ENCODE measurements around the gene EIPR1.

DNA sequence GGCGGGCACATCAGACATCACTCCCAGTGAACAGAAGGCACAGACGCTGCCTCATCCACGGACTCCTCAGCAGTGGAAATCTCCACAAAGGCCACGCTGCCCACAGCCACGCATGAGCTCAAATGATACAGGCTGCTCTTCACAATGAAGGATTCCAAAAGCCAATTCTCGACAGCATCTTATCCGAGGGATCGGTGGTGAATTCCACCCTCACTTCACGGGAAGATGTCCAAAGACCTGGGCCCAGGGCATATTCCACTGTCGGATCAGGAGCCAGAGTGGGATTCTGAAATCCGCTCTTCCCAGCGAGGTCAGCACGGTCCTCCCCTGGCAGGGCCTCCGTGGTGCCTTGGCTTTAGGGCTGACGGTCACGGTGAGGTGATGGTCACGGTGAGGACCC, 55.8 kb downstream of the EIPR1 start:
- TF ChIP-seq EZH2 (IDR thresholded peaks at IDR 0.05; ENCODE audit: borderline replicate concordance, insufficient read depth, low read length, poor library complexity, severe bottlenecking) (no peak), EP300 (conservative IDR thresholded peaks at IDR 0.05; ENCODE audit: poor library complexity, severe bottlenecking) (no peak), TAF1 (IDR thresholded peaks at IDR 0.05; ENCODE audit: low read depth) (no peak)
- TF ChIP-seq, protein P1, sequence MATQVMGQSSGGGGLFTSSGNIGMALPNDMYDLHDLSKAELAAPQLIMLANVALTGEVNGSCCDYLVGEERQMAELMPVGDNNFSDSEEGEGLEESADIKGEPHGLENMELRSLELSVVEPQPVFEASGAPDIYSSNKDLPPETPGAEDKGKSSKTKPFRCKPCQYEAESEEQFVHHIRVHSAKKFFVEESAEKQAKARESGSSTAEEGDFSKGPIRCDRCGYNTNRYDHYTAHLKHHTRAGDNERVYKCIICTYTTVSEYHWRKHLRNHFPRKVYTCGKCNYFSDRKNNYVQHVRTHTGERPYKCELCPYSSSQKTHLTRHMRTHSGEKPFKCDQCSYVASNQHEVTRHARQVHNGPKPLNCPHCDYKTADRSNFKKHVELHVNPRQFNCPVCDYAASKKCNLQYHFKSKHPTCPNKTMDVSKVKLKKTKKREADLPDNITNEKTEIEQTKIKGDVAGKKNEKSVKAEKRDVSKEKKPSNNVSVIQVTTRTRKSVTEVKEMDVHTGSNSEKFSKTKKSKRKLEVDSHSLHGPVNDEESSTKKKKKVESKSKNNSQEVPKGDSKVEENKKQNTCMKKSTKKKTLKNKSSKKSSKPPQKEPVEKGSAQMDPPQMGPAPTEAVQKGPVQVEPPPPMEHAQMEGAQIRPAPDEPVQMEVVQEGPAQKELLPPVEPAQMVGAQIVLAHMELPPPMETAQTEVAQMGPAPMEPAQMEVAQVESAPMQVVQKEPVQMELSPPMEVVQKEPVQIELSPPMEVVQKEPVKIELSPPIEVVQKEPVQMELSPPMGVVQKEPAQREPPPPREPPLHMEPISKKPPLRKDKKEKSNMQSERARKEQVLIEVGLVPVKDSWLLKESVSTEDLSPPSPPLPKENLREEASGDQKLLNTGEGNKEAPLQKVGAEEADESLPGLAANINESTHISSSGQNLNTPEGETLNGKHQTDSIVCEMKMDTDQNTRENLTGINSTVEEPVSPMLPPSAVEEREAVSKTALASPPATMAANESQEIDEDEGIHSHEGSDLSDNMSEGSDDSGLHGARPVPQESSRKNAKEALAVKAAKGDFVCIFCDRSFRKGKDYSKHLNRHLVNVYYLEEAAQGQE (IDR thresholded peaks at IDR 0.05; ENCODE audit: borderline replicate concordance) = no peak
- TF ChIP-seq, protein P2, sequence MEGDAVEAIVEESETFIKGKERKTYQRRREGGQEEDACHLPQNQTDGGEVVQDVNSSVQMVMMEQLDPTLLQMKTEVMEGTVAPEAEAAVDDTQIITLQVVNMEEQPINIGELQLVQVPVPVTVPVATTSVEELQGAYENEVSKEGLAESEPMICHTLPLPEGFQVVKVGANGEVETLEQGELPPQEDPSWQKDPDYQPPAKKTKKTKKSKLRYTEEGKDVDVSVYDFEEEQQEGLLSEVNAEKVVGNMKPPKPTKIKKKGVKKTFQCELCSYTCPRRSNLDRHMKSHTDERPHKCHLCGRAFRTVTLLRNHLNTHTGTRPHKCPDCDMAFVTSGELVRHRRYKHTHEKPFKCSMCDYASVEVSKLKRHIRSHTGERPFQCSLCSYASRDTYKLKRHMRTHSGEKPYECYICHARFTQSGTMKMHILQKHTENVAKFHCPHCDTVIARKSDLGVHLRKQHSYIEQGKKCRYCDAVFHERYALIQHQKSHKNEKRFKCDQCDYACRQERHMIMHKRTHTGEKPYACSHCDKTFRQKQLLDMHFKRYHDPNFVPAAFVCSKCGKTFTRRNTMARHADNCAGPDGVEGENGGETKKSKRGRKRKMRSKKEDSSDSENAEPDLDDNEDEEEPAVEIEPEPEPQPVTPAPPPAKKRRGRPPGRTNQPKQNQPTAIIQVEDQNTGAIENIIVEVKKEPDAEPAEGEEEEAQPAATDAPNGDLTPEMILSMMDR (IDR thresholded peaks at IDR 0.05; ENCODE audit: poor library complexity, severe bottlenecking) = no peak

Data from neural cell (in vitro differentiated cells).